ENCODE data around the gene BABAM1. TPM values are rescaled to one million over a fixed set of nuclear protein-coding genes. Genes with fewer than 3 reads are reported as not detected.

BABAM1 gene
- total and polyA plus RNA-seq, 10 of the 15 experiments (the other 5 are each of a cell fraction or from before 2014, with no cell fraction given): 11.9 to 154 (median 103) TPM

- TF ChIP-seq ZBTB40 (IDR thresholded peaks at IDR 0.05; ENCODE audit: borderline replicate concordance) (peak; percentile 92), ETV6 (conservative IDR thresholded peaks at IDR 0.05 in 1 of 2, IDR thresholded peaks at IDR 0.05 in 1 of 2; ENCODE audit: borderline replicate concordance in 1 of 2, low read depth in 1 of 2) (no peak), TARDBP (IDR thresholded peaks at IDR 0.05; ENCODE audit: borderline replicate concordance) (peak; percentile 55; the same call in 1 of the 2 replicates), PAX5 (IDR thresholded peaks at IDR 0.05; ENCODE audit: borderline replicate concordance, low read depth, low read length) (0 out of 2 replicates have a peak, but pooled peaks have one; percentile 9), BACH1 (IDR thresholded peaks at IDR 0.05; ENCODE audit: borderline replicate concordance) (0 out of 2 replicates have a peak, but pooled peaks have one; percentile 15), MTA3 (IDR thresholded peaks at IDR 0.05; ENCODE audit: borderline replicate concordance, low read length) (no peak), MLLT1 (IDR thresholded peaks at IDR 0.05) (peak; percentile 49; the same call in 1 of the 2 replicates), IKZF1 (conservative IDR thresholded peaks at IDR 0.05) (peak; percentile 89), MEF2B (IDR thresholded peaks at IDR 0.05; ENCODE audit: partially characterized antibody, poor library complexity, severe bottlenecking) (peak; percentile 9), ELK1 (IDR thresholded peaks at IDR 0.05; ENCODE audit: low read depth, low read length) (peak; percentile 45; the same call in 1 of the 2 replicates), NFYB (IDR thresholded peaks at IDR 0.05; ENCODE audit: insufficient read depth, low read depth, low read length) (peak; percentile 100), MAX (IDR thresholded peaks at IDR 0.05; ENCODE audit: low read depth, low read length) (no peak), ZBED1 (IDR thresholded peaks at IDR 0.05; ENCODE audit: borderline replicate concordance) (no peak), PBX3 (IDR thresholded peaks at IDR 0.05; ENCODE audit: insufficient replicate concordance, low read depth, low read length) (peak; percentile 72), PKNOX1 (IDR thresholded peaks at IDR 0.05) (peak; percentile 67; the same call in 1 of the 2 replicates)
Measured at GRCh38 chr19:17309198-17309964, 42.1 kb downstream of the BABAM1 start, which contains the start of gene DDA1 (continued).

Data from GM12878 (cell line).